Limb (tissue), 2 donors: ENCODE results near the gene ABCB9.
A peak's percentile ranks its signal among the peaks of the same experiment; 100 is the strongest.

Source experiments
- DNase-seq, 2 donors: peaks; one replicate each; pipeline ENCODE4 v3.0.0-alpha.2; 2016; ENCODE audit errors: extremely low spot score in 2 of 2

ABCB9 gene

GRCh38 chr12:122994781-122995502, 28.7 kb upstream of the ABCB9 start:
- no peak for DNase-seq

GRCh38 chr12:122994140-122994675, 27.9 kb upstream of the ABCB9 start:
- peak in 1 of 2 donors; percentile 17 for DNase-seq

GRCh38 chr12:122992386-122992785, 26.1 kb upstream of the ABCB9 start:
- DNase-seq: no peak

DNA sequence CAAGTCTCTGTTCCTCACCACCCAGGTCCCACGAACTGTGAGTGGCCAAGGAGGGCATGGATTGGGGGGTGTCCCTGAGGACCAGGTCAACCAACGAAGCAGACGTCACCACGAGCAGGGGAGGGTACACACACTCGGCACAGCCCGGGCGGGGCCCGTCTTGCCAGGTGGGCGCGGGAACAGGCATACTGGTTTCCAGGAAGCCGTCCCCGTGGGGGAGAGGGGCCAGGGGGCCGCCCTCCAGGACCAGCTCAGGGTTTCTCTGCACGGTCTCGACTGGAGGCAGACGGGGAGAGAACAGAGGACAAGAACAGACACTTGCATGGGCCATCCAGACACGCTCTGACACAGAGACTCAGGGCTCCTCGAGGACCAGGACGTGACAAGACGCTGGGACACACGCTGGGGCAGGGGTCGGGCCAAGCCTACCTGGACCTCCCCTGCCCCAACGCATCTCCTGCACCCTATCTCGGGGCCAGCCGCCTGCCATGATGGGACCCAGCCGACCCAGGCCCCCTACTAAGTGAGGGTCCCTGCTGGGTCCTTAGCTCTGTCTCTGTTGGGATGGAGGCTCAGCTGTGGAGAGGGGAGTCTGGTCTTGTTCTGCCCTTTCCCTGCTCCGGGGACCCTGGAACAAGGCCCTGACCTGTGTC, 25.5 kb upstream of the ABCB9 start:
- DNase-seq: no peak

DNA sequence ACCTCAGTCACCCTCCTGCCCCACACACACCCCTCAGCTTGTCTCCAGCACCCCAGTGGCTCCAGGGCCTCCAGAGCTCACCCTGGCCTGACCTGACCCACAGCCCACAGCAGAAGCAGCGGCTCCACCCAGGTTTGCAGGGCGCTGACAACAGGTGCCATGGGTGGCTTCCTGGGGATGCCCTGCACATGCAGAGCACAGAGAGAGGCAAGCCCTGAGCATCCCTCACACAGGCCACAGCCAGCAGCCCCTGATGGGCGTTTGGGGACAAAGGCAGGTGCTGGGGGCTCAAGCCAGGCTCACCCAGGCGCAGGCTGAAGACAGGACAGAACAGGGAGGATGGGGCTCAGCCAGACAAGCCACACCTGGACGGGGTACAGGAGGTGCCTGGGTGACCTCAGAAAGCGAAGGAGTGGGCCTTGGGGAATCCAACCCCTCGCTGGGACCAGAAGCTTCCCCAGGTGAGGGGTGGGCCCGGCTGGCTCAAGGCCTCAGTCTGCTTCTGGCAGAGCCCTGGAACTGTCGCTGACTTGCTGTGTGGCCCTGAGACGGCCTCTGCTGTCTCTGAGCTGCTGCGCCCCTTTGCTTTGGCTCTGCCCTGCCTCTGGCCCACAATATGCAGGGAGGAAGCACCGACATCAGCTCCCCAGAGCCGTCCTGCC, 24.8 kb upstream of the ABCB9 start:
- no peak for DNase-seq

DNA sequence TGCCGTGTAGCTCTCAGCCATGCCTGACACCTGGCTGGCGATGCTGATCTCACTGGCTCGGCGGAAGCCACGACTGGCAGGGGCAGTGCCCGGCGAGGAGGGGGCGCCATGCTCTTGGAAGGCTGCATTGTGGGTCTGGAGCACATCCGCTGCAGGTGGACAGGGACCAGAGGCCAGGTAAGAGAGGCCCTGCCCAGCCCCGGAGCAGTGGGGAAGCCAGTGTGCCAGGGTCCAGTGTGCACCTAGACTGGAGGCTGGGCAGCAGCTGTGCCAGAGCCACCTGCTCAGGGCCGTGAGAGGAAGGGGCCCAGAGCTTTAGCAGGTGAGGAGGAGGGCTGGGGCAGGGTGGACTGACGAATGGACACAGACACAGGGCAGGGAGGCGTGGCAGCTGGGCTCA, 24.3 kb upstream of the ABCB9 start:
- no peak for DNase-seq

DNA sequence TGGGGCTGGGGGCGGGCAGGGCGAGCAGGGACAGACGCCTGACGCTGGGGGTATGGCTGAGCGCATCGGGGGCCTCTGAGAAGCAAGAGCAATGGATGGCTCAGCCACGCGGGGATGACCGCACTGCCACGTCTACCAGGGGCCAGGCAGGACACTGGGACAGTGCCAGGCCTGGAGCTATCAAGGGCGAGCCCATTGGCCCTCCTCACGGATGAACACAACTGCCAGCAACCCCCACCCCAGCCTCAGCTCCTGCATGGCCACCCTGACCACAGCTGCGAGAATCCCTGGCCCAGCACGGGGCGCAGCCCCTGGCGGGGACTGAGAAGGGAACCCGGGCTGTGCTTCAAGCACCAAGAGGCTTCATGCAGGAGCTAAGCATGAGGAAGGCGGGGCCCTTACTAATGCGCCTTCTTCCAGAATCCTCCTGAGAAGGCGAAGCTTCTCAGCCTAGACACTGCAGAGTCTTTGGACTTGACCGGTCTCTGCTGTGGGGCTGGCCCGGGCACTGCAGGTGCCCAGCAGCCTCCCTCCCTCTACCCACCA, 23.7 kb upstream of the ABCB9 start:
- DNase-seq: no peak

DNA sequence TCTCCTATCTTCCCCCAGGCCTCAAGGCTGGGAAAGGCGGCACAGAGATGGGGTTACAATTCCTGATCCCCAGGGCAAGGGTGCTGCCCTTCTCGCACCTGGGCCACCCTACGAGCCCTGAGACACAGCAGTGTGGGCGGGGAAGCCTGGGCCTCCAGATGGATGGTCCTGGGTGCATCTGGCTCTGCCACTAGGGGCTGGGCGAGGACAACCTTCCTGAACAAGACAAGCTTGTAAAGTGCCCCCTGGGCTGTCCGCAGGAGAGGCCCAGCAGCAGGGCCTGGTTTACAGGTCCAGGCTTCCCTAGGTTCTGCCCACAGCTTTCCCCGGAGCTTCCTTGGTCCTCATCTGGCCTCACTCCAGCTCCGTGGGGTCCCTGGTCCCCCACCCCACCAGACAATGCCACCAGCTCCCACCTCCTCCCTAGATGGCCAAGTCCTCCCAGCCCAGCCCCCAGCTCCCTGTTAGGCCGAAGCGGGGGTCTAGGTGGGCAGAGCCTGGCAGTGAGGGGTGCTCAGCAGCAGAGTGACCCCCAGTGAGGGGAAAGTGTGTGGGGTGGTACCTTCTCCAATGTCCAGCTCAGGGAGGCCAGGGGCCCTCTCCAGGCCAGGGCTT, 23.1 kb upstream of the ABCB9 start:
- DNase-seq: no peak

DNA sequence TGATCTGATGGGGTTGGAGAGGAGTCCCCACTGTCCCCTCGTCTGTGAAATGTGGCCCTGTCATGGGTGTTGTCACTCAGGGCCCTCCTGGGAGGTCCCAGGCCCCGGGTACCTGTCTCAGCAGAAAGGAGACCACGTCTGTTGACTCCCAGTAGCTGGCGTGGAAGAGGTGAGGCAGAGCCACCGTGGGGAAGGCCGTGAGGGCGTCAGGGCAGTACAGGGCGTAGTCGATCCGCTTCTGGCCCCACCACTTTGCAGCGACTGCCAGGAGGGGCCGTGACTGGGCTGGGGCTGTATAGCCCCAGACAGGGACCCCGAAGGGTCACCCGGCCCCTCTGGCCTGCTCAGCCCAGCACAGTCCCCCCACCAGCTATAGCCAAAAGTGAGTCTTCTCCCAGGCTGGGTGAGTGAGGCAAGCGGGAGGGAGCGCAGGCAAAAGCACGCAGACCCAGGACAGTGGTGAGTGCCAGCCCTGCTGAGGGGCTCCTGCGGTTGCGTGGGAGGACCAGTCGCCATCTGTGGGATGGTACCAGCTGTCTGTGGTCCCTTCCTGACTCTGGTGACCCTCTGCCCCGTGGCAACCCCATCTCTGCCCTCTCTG, 22.4 kb upstream of the ABCB9 start:
- no peak for DNase-seq

- no peak for DNase-seq
Observed at GRCh38 chr12:122988036-122988435, 21.8 kb upstream of the ABCB9 start.

DNA sequence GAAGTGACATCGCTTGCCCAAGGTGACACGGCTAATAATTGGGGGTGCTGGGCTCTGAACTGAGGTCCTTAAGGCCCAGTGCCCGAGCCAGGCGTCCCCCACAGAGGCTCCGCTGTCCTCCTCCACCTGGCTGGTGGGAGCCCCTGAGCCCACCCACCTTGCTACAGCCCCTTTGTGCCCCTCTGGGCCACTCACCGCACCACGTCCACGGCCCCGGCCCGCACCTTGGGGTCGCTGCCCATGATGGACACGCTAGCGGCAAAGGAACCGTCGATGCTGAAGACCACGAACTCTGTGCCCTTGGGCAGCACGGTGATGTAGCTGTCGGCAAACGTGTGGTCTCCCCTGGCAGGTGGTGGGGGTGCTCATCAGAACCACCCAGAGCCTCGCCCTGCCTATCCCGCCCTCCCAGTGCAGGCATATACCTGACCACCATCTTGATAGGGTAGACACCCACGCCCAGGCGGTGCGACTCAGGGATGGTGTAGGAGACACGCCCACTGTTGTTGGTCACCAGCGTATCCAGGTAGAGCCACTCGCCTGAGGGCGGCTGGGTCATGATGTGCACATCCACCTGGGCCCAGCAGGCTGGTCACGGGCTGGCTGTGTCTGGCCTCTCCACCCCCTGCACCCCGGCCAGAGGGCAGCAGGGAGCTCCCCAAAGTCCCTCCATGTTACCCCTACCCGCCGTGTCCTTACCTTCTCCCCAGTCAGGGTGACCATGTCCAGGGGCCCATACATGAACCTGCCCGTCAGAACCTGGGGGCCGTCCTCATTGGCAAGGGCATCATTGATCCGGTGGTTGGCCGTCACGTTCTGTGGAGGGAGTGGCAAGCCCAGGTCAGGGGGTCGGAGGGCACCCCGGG, 21.1 kb upstream of the ABCB9 start:
- no peak for DNase-seq

DNA sequence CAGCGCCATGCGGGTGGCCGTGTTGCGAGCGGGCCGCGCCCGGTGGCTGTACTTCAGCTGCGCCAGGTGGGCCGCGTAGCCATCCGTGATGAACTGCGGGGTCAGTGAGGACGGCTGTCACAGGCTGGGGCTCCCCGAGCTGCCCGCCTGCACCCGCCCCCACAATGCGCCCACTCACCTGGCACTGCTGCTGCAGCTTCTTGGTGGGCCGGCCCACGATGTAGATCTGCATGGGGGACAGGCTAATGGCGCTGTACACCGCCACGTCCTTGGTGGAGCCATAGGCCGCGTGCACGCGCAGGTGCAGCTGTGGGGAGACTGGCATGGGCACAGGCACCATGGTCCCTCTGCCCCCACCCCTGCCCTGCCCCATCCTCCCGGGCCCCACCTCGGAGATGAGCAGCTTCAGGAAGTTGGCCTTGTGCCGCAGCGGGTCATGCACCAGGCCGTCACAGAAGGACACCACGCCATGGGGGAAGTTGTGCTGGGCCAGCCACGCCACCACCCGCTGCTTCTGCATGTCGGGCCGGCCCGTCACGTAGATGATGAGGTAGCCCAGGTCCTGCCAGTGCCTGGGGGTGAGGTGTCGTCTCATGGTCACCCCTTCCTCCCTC, 20.1 kb upstream of the ABCB9 start:
- no peak for DNase-seq

GRCh38 chr12:122985338-122986257, 19.3 kb upstream of the ABCB9 start:
- DNase-seq: no peak

DNA sequence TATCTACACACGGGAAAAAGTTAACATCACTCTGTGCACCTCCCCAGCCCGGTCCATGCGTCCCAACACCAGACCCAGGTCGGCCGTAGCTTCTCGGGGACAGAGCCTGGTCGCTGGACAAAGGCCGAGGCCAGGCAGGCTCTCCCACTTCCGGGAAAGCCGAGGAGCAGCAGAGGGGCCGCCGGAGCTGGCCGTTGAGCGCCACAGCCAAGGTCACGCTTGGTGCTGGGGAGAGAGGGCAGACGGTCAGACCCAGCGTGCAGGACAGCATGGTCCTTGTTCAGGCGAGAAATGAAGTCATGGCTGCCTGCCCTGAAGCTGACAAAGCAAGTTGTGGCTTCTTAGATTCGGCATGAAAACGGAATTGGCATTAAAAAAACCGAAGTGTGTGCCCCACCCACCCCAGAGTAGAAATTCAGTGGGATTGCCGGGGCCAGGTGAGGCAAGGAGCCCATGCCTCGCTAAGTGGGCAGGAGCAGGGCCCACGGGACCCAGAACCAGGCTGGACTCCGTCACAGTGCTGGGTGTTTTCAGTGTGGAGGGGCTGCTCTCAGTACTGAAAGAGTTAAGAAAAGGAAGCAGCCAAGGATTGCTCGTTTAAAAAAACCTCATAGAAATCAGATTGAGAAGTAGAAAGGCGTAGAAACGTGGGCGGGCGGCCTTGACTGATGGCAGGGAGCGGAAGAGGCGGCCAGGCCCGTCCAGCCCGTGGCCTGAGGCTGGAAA, 18.5 kb upstream of the ABCB9 start:
- peak in 1 of 2 donors; percentile 21 for DNase-seq

- DNase-seq: no peak
Observed at GRCh38 chr12:122983789-122984515, 17.7 kb upstream of the ABCB9 start.

- DNase-seq: no peak
Observed at GRCh38 chr12:122982963-122983788, 16.9 kb upstream of the ABCB9 start.

- no peak for DNase-seq
Observed at GRCh38 chr12:122982477-122982815, 16.2 kb upstream of the ABCB9 start.
